ENCODE measurements around the gene BBS12.

DNA sequence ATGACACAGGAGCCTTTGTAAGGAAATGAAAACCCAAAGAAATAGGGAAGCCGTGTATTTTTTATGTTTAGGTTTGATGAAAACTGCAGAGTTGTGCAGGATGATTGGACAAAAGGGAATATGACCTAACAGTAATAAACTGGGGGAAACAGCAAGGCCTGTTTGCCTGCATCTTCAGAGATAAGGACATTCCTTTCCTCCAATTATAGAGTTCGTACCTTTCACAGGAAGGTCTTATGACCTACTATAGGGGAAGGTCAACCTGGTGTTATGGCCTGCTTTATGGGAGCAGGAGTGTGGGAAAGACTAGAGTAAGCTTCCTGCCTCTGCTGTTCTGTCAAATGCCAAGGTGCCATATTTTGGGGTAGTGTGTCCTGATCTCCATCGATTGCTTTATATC lies 42.5 kb downstream of the BBS12 start:
- no peak for TF ChIP-seq ZC3H10 (CRISPR knock-in tag; IDR thresholded peaks at IDR 0.05)
- TF ChIP-seq ZFP30 (CRISPR knock-in tag; IDR thresholded peaks at IDR 0.05): no peak
- TF ChIP-seq, protein P1, sequence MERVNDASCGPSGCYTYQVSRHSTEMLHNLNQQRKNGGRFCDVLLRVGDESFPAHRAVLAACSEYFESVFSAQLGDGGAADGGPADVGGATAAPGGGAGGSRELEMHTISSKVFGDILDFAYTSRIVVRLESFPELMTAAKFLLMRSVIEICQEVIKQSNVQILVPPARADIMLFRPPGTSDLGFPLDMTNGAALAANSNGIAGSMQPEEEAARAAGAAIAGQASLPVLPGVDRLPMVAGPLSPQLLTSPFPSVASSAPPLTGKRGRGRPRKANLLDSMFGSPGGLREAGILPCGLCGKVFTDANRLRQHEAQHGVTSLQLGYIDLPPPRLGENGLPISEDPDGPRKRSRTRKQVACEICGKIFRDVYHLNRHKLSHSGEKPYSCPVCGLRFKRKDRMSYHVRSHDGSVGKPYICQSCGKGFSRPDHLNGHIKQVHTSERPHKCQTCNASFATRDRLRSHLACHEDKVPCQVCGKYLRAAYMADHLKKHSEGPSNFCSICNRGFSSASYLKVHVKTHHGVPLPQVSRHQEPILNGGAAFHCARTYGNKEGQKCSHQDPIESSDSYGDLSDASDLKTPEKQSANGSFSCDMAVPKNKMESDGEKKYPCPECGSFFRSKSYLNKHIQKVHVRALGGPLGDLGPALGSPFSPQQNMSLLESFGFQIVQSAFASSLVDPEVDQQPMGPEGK (CRISPR knock-in tag; IDR thresholded peaks at IDR 0.05; ENCODE audit: borderline replicate concordance): no peak
- no peak for TF ChIP-seq ZNF70 (CRISPR knock-in tag; IDR thresholded peaks at IDR 0.05)
- TF ChIP-seq ESRRG (CRISPR knock-in tag; IDR thresholded peaks at IDR 0.05): no peak
- TF ChIP-seq ISL1 (CRISPR knock-in tag; IDR thresholded peaks at IDR 0.05): no peak
- TF ChIP-seq GLIS3 (CRISPR knock-in tag; IDR thresholded peaks at IDR 0.05): no peak
- TF ChIP-seq SNAI2 (CRISPR knock-in tag; IDR thresholded peaks at IDR 0.05): no peak
- TF ChIP-seq RARB (CRISPR knock-in tag; IDR thresholded peaks at IDR 0.05): no peak
- no peak for TF ChIP-seq OSR1 (CRISPR knock-in tag; IDR thresholded peaks at IDR 0.05)
- no peak for TF ChIP-seq ARNTL (CRISPR knock-in tag; IDR thresholded peaks at IDR 0.05; ENCODE audit: borderline replicate concordance, low read depth)
- TF ChIP-seq, protein P2, sequence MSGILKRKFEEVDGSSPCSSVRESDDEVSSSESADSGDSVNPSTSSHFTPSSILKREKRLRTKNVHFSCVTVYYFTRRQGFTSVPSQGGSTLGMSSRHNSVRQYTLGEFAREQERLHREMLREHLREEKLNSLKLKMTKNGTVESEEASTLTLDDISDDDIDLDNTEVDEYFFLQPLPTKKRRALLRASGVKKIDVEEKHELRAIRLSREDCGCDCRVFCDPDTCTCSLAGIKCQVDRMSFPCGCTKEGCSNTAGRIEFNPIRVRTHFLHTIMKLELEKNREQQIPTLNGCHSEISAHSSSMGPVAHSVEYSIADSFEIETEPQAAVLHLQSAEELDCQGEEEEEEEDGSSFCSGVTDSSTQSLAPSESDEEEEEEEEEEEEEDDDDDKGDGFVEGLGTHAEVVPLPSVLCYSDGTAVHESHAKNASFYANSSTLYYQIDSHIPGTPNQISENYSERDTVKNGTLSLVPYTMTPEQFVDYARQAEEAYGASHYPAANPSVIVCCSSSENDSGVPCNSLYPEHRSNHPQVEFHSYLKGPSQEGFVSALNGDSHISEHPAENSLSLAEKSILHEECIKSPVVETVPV (CRISPR knock-in tag; IDR thresholded peaks at IDR 0.05): no peak

Data from SK-N-SH treated with all-trans-retinoic acid at 6 μM for 48 hours (cell line).